ENCODE data around the gene FIBP.
A peak's percentile ranks its signal among the peaks of the same experiment; 100 is the strongest.

The FIBP gene

GRCh38 chr11:65869643-65870306 lies 18.5 kb downstream of the FIBP start:
- DNase-seq: no peak

- no peak for DNase-seq
Measured at GRCh38 chr11:65868907-65869306, 19.4 kb downstream of the FIBP start.

GRCh38 chr11:65868076-65868667 lies 20.1 kb downstream of the FIBP start:
- no peak for DNase-seq

GRCh38 chr11:65867284-65868071 lies 20.8 kb downstream of the FIBP start:
- DNase-seq: no peak

- DNase-seq: no peak
Measured at GRCh38 chr11:65866509-65867283, 21.6 kb downstream of the FIBP start.

GRCh38 chr11:65865550-65866172 lies 22.6 kb downstream of the FIBP start:
- DNase-seq: no peak

- no peak for DNase-seq
Measured at GRCh38 chr11:65864706-65865471, 23.4 kb downstream of the FIBP start.

- no peak for DNase-seq
Measured at GRCh38 chr11:65863889-65864705, 24.2 kb downstream of the FIBP start.

- DNase-seq: no peak
Measured at GRCh38 chr11:65862941-65863888, 25.1 kb downstream of the FIBP start.

GRCh38 chr11:65862191-65862735 lies 26.0 kb downstream of the FIBP start:
- DNase-seq: no peak

- DNase-seq: no peak
Measured at GRCh38 chr11:65861533-65862183, 26.6 kb downstream of the FIBP start.

GRCh38 chr11:65861165-65861505 lies 27.1 kb downstream of the FIBP start:
- DNase-seq: no peak

- peak; percentile 96 for DNase-seq
Measured at GRCh38 chr11:65860278-65861164, 27.8 kb downstream of the FIBP start, which contains the start of gene MUS81. TSS of gene MUS81 (plus strand) at chr11:65860433. CDS start at chr11:65860754, 321 bp downstream.

- no peak for DNase-seq
Measured at GRCh38 chr11:65859812-65860277, 28.4 kb downstream of the FIBP start.

GRCh38 chr11:65859095-65859811 lies 29.0 kb downstream of the FIBP start:
- DNase-seq: peak; percentile 98

- no peak for DNase-seq
Measured at GRCh38 chr11:65858681-65859087, 29.6 kb downstream of the FIBP start.

All from stimulated activated CD4-positive, alpha-beta T cell treated with anti-CD3 and anti-CD28 coated beads, Interleukin-4, amount 100 ng/mL, for 24 hours (primary cell).